ENCODE results near the gene PEX26. TPM values are rescaled to one million over a fixed set of nuclear protein-coding genes. Genes with fewer than 3 reads are reported as not detected.

PEX26 gene
- total RNA-seq, 1 donor from 2014 or later, result 34.4 TPM

GRCh38 chr22:18109410-18110193 is 31.8 kb downstream of the PEX26 start:
- peak overlapping the region; percentile 70 for H3K4me3 Mint-ChIP-seq (ENCODE audit: unreplicated experiment)
- H3K4me1 Mint-ChIP-seq (ENCODE audit: low read depth), result peaks cover 13% of the 10 kb centered on the region
- H3K9me3 Mint-ChIP-seq (ENCODE audit: low read depth), result peaks cover 3% of the 10 kb centered on the region
- peaks cover 4% of the 10 kb centered on the region for H3K36me3 Mint-ChIP-seq (ENCODE audit: low read depth)
- no peak overlapping the region for H3K27ac Mint-ChIP-seq (ENCODE audit: unreplicated experiment)
- DNase-seq (ENCODE audit: low spot score), result no peak
- no peak for TF ChIP-seq CTCF (IDR thresholded peaks at IDR 0.05)
- peaks cover 5% of the 10 kb centered on the region for H3K27me3 Mint-ChIP-seq (ENCODE audit: low read depth)

DNA sequence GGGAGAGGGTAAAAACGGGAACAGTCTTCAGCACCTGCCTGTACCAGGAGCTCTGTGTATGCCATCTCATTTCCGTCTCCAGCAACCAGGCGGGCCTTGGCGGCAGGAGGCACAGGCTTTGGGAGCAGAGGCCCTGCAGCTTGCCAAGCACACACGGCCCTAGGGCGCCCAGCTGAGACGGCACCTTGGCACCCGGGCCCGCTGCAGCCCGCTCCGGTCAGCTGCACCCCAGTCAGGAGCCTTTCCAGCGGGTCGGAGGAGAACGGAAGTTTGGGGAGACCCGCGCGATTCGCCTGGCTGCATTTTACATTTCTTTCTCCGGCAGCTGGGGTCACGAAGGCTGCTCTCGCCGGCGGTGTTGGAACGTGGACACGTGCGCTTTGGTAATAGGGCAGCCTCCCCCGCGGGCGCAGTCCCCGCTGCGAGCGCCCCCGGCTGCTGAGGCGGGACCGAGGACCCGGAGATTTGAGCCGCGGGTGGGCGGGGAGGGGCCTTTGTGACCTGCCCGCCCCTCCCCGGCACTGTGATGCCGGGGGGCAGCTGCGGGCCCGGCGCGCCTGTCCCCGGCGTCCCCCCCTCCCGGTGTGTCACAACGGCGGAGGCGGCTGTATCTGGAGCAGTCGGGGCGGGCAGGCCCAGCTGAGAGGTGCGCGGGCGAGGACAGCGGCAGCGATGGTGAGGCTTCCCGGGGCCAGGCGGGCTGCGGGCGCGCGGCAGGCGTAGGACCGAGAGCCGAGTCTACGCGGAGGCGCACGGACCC is 32.6 kb downstream of the PEX26 start, which contains the start of gene TUBA8:
Gene TUBA8 (plus strand): TSS at position 616 of the 760 bp plus-strand sequence. CDS start 57 bp downstream, at position 673.
- TF ChIP-seq CTCF (IDR thresholded peaks at IDR 0.05), result no peak
- Mint-ChIP-seq H3K36me3 (ENCODE audit: low read depth) (peaks cover 3% of the 10 kb centered on the region), H3K27ac (ENCODE audit: unreplicated experiment) (no peak within 1 kb of the TSS), H3K27me3 (ENCODE audit: low read depth) (peaks cover 5% of the 10 kb centered on the region), H3K4me1 (ENCODE audit: low read depth) (peaks cover 12% of the 10 kb centered on the region), H3K9me3 (ENCODE audit: low read depth) (peaks cover 3% of the 10 kb centered on the region), H3K4me3 (ENCODE audit: unreplicated experiment) (peak within 1 kb of the TSS; percentile 70)
- no peak for DNase-seq (ENCODE audit: low spot score)

GRCh38 chr22:18110954-18111758 is 33.4 kb downstream of the PEX26 start:
- H3K27ac Mint-ChIP-seq (ENCODE audit: unreplicated experiment), result no peak overlapping the region
- no peaks in the 10 kb centered on the region for H3K36me3 Mint-ChIP-seq (ENCODE audit: low read depth)
- H3K27me3 Mint-ChIP-seq (ENCODE audit: low read depth), result peaks cover 5% of the 10 kb centered on the region
- peaks cover 3% of the 10 kb centered on the region for H3K9me3 Mint-ChIP-seq (ENCODE audit: low read depth)
- no peak for DNase-seq (ENCODE audit: low spot score)
- H3K4me1 Mint-ChIP-seq (ENCODE audit: low read depth), result peaks cover 18% of the 10 kb centered on the region
- H3K4me3 Mint-ChIP-seq (ENCODE audit: unreplicated experiment), result peak overlapping the region; percentile 62
- TF ChIP-seq CTCF (IDR thresholded peaks at IDR 0.05), result no peak

- no peaks in the 10 kb centered on the region for H3K36me3 Mint-ChIP-seq (ENCODE audit: low read depth)
- H3K27me3 Mint-ChIP-seq (ENCODE audit: low read depth), result peaks cover 5% of the 10 kb centered on the region
- DNase-seq (ENCODE audit: low spot score), result no peak
- no peak for TF ChIP-seq CTCF (IDR thresholded peaks at IDR 0.05)
- H3K9me3 Mint-ChIP-seq (ENCODE audit: low read depth), result no peaks in the 10 kb centered on the region
- H3K27ac Mint-ChIP-seq (ENCODE audit: unreplicated experiment), result no peak overlapping the region
- H3K4me1 Mint-ChIP-seq (ENCODE audit: low read depth), result peaks cover 18% of the 10 kb centered on the region
- H3K4me3 Mint-ChIP-seq (ENCODE audit: unreplicated experiment), result no peak overlapping the region
Observed at GRCh38 chr22:18111759-18112330, 34.1 kb downstream of the PEX26 start.
